ENCODE results near the gene BMP4. TPM values are rescaled to one million over a fixed set of nuclear protein-coding genes. Genes with fewer than 3 reads are reported as not detected.

The BMP4 gene
- polyA plus RNA-seq, result 1 to 10 TPM; 2.6 to 3.8 TPM

DNA sequence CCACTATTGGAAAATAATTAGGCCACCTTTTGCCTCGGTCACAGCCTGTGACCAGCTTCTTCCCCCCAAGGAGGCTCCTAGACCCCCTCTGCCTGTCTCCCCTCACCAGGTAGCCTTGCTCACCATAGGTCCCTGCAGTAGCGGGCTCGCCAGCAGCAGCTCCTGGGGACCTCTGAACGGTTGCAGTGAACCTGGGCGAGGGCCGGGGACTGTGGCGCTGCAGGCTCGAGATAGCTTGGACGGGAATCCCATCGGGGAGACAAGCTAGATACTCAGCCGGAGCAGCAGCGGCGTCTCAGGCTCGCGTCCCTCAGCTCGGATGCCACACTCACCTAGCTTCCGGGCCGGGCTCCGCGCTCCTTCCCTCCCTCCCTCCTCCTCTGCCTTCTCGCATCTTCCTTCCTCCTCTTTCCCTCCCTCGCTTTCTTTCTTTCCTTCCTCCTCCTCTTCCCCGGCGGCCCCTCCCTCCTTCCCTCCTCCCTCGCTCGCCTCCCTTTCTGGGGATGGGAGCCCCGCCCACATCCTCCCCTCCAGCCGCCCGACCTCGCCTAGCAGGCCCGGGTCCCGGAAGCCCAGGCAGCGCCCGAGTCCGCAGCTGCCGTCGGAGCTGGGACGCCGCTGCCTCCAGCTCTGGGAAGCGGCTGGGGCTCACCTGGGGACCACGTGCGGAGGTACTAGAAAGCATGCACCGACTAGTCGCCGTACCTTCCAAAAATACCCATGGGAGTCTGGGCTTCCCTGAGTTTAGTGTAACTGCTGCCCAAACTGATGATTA lies at the start of gene BMP4:
Gene BMP4 (minus strand): TSS at position 399 of the 775 bp plus-strand sequence. CDS start 4,603 bp downstream, outside the sequence.
- H3K4me3 ChIP-seq (ENCODE audit: low read depth in 1 of 2, low read length in 2 of 2), result peak within 1 kb of the TSS; percentile 53 to 57
- H3K27me3 ChIP-seq (ENCODE audit: control insufficient read depth in 1 of 2, insufficient read depth in 2 of 2, low read length in 2 of 2), result peaks cover 0 to 5% of the 10 kb centered on the region in 2 donors
- WGBS, 2 donors, result 4 to 10% methylated on average over 45 of the region's 45 CpGs
- H3K9me3 ChIP-seq (ENCODE audit: control insufficient read depth in 2 of 2, insufficient read depth in 1 of 2, low read depth in 1 of 2, low read length in 1 of 2), result no peaks in the 10 kb centered on the region
- peaks cover 0 to 10% of the 10 kb centered on the region in 2 donors for H3K4me1 ChIP-seq (ENCODE audit: control insufficient read depth in 2 of 2, insufficient read depth in 2 of 2, low read length in 1 of 2)
- no peaks in the 10 kb centered on the region for H3K36me3 ChIP-seq (ENCODE audit: control insufficient read depth in 2 of 2, insufficient read depth in 2 of 2, low read length in 1 of 2)
- peak within 1 kb of the TSS; percentile 25 to 59 for H3K27ac ChIP-seq (ENCODE audit: low read depth in 2 of 2, low read length in 1 of 2)

DNA sequence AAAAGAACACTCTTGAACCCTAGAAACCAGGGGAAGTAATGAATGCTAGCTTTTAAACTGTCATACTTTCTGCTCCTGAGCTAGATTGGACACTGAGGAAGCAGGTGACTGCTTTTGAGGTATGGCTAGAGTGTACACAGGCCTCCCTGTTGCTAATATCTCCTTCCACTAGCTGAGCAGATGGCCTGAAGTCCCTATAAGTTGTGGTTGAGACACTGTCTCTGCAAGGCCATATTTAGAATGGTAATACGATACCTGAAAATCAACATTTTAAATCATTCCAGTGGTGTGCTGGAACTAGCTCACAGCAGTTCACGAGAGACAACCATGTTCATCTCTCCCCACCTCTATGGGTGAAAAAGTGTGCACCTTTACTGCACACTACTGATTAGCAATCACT lies 46.4 kb upstream of the BMP4 start:
- H3K27ac ChIP-seq (ENCODE audit: low read depth in 2 of 2, low read length in 1 of 2), result no peak overlapping the region
- no peaks in the 10 kb centered on the region for H3K36me3 ChIP-seq (ENCODE audit: control insufficient read depth in 2 of 2, insufficient read depth in 2 of 2, low read length in 1 of 2)
- no peaks in the 10 kb centered on the region for H3K27me3 ChIP-seq (ENCODE audit: control insufficient read depth in 1 of 2, insufficient read depth in 2 of 2, low read length in 2 of 2)
- no peaks in the 10 kb centered on the region for H3K4me1 ChIP-seq (ENCODE audit: control insufficient read depth in 2 of 2, insufficient read depth in 2 of 2, low read length in 1 of 2)
- no peak overlapping the region for H3K4me3 ChIP-seq (ENCODE audit: low read depth in 1 of 2, low read length in 2 of 2)
- H3K9me3 ChIP-seq (ENCODE audit: control insufficient read depth in 2 of 2, insufficient read depth in 1 of 2, low read depth in 1 of 2, low read length in 1 of 2), result no peaks in the 10 kb centered on the region
- whole genome bisulfite sequencing, 2 donors, result 87 to 92% methylated on average over 2 of the region's 2 CpGs

DNA sequence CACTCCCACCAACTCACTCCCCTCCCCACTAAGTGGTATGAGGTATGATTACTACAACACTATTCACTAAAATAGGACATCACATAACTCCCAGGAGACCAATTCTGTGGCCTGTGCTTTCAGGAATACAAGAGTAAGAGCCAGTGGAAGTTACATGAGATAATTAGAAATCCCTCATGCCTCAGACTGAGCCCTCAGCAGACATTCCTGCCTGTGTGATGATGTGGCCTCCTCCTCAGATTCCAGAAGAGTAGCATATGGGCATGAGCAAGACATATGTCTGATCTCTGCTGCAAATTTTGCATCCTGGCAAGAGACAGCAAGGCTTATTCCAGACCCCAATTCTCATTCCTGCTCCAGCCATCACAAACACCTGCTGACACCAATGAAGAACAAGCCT lies 46.0 kb upstream of the BMP4 start:
- Histone ChIP-seq H3K4me3 (ENCODE audit: low read depth in 1 of 2, low read length in 2 of 2) (no peak overlapping the region), H3K9me3 (ENCODE audit: control insufficient read depth in 2 of 2, insufficient read depth in 1 of 2, low read depth in 1 of 2, low read length in 1 of 2) (no peaks in the 10 kb centered on the region), H3K4me1 (ENCODE audit: control insufficient read depth in 2 of 2, insufficient read depth in 2 of 2, low read length in 1 of 2) (no peaks in the 10 kb centered on the region), H3K27ac (ENCODE audit: low read depth in 2 of 2, low read length in 1 of 2) (no peak overlapping the region), H3K27me3 (ENCODE audit: control insufficient read depth in 1 of 2, insufficient read depth in 2 of 2, low read length in 2 of 2) (no peaks in the 10 kb centered on the region), H3K36me3 (ENCODE audit: control insufficient read depth in 2 of 2, insufficient read depth in 2 of 2, low read length in 1 of 2) (no peaks in the 10 kb centered on the region)

DNA sequence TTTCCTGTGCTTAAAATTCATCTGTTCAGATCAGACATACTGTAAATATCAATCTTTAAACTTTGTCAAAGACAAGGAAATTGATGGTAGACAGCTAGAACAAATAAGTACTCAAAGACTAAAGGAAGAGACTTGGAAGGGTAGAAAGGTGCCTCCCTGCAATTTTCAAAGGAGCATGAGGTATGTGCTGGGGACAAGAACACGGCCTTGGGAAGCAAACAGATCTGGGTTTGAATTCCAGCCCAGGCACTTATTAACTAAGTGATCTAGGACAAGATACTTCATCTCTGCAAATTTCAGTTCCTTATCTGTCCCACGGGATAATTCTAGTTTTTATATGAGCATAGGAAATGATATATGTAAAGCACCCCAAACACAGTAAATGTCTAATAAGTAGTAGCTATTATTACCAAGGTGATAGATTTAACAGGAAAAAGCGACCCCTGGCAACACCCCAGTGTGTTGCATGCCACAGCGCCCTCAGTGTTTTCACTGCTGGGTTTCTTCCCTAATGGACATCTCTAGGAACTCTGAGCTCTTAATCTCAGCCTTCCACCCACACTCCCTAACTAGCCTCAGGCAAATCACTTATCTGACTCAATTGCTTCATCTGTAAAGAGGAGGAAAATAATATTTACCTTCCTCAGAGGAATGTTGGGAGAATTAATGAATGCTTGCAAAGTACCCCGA lies 44.7 kb upstream of the BMP4 start:
- WGBS, 2 donors, result 55 to 63% methylated on average over 5 of the region's 5 CpGs
- H3K4me3 ChIP-seq (ENCODE audit: low read depth in 1 of 2, low read length in 2 of 2), result no peak overlapping the region
- H3K27me3 ChIP-seq (ENCODE audit: control insufficient read depth in 1 of 2, insufficient read depth in 2 of 2, low read length in 2 of 2), result no peaks in the 10 kb centered on the region
- no peaks in the 10 kb centered on the region for H3K9me3 ChIP-seq (ENCODE audit: control insufficient read depth in 2 of 2, insufficient read depth in 1 of 2, low read depth in 1 of 2, low read length in 1 of 2)
- no peaks in the 10 kb centered on the region for H3K36me3 ChIP-seq (ENCODE audit: control insufficient read depth in 2 of 2, insufficient read depth in 2 of 2, low read length in 1 of 2)
- H3K4me1 ChIP-seq (ENCODE audit: control insufficient read depth in 2 of 2, insufficient read depth in 2 of 2, low read length in 1 of 2), result no peaks in the 10 kb centered on the region
- no peak overlapping the region for H3K27ac ChIP-seq (ENCODE audit: low read depth in 2 of 2, low read length in 1 of 2)

DNA sequence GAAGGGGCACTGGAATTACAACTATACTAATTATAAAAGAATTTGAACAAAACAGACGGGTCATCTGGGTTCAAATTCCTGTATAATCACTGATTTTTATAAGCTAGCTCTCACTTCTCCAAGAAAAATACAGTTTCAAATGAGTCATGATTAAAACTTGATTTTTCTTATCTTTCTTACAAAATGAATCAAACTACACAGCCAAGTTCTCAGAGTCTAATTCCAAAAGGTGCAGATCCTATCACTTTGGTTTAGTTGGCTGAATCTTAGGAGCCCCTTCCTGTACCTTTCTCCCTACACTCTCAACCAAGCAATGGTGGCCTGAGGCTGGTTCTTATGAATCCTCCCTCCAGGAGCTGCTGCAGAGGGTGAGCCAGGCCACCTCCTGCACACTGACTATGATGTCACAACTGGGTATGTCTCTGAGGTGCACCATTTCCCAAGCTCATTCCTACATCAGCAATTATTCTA lies 43.8 kb upstream of the BMP4 start:
- H3K27ac ChIP-seq (ENCODE audit: low read depth in 2 of 2, low read length in 1 of 2), result no peak overlapping the region
- H3K36me3 ChIP-seq (ENCODE audit: control insufficient read depth in 2 of 2, insufficient read depth in 2 of 2, low read length in 1 of 2), result no peaks in the 10 kb centered on the region
- H3K4me3 ChIP-seq (ENCODE audit: low read depth in 1 of 2, low read length in 2 of 2), result no peak overlapping the region
- 89 to 90% methylated on average over 1 of the region's 1 CpG for WGBS, 2 donors
- H3K9me3 ChIP-seq (ENCODE audit: control insufficient read depth in 2 of 2, insufficient read depth in 1 of 2, low read depth in 1 of 2, low read length in 1 of 2), result no peaks in the 10 kb centered on the region
- no peaks in the 10 kb centered on the region for H3K4me1 ChIP-seq (ENCODE audit: control insufficient read depth in 2 of 2, insufficient read depth in 2 of 2, low read length in 1 of 2)
- H3K27me3 ChIP-seq (ENCODE audit: control insufficient read depth in 1 of 2, insufficient read depth in 2 of 2, low read length in 2 of 2), result no peaks in the 10 kb centered on the region

DNA sequence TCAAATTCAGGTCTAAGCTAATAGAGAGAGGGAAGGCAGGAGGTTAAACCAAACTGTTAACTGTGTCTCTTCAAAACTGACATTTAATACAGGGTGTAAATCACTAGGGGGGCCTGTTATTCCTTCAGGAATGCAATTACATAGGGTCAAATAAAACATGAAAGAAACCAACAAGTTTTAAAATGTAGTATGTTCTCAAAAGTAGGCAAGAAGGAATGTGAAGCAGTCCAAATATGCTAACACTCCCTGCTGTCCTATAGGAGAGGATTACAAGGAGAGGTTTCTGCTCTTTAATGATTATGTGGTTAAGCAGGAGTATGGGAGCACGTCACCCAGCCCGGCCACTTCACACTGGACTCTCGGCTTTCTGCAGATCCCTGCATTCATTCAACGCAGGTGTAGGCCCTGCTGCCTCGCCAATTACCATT lies 42.5 kb upstream of the BMP4 start:
- H3K9me3 ChIP-seq (ENCODE audit: control insufficient read depth in 2 of 2, insufficient read depth in 1 of 2, low read depth in 1 of 2, low read length in 1 of 2), result no peaks in the 10 kb centered on the region
- peaks cover 0 to 2% of the 10 kb centered on the region in 2 donors for H3K4me1 ChIP-seq (ENCODE audit: control insufficient read depth in 2 of 2, insufficient read depth in 2 of 2, low read length in 1 of 2)
- WGBS, 2 donors, result 73 to 77% methylated on average over 5 of the region's 5 CpGs
- H3K27me3 ChIP-seq (ENCODE audit: control insufficient read depth in 1 of 2, insufficient read depth in 2 of 2, low read length in 2 of 2), result no peaks in the 10 kb centered on the region
- H3K36me3 ChIP-seq (ENCODE audit: control insufficient read depth in 2 of 2, insufficient read depth in 2 of 2, low read length in 1 of 2), result no peaks in the 10 kb centered on the region
- H3K27ac ChIP-seq (ENCODE audit: low read depth in 2 of 2, low read length in 1 of 2), result no peak overlapping the region
- H3K4me3 ChIP-seq (ENCODE audit: low read depth in 1 of 2, low read length in 2 of 2), result no peak overlapping the region

DNA sequence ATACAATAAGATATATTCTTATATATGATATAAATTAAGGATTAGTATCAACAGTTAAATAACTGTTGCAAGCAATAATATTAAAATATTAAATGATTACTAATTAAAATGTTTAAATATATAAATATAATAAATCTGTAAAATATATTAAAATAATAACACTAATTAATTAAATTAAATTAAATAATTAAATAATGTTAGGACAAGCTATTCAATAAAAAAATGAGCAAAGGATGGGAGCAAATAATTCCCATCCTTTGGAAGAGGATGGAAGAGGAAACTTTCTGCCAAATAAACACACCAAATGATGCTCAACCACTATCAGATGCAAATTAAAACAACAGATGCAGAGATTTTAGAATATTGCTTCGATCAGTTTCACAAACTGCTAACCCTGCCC lies 39.4 kb upstream of the BMP4 start:
- no peaks in the 10 kb centered on the region for H3K9me3 ChIP-seq (ENCODE audit: control insufficient read depth in 2 of 2, insufficient read depth in 1 of 2, low read depth in 1 of 2, low read length in 1 of 2)
- peaks cover 0 to 2% of the 10 kb centered on the region in 2 donors for H3K4me1 ChIP-seq (ENCODE audit: control insufficient read depth in 2 of 2, insufficient read depth in 2 of 2, low read length in 1 of 2)
- no peaks in the 10 kb centered on the region for H3K36me3 ChIP-seq (ENCODE audit: control insufficient read depth in 2 of 2, insufficient read depth in 2 of 2, low read length in 1 of 2)
- no peaks in the 10 kb centered on the region for H3K27me3 ChIP-seq (ENCODE audit: control insufficient read depth in 1 of 2, insufficient read depth in 2 of 2, low read length in 2 of 2)
- no peak overlapping the region for H3K4me3 ChIP-seq (ENCODE audit: low read depth in 1 of 2, low read length in 2 of 2)
- H3K27ac ChIP-seq (ENCODE audit: low read depth in 2 of 2, low read length in 1 of 2), result no peak overlapping the region
- 94 to 96% methylated on average over 1 of the region's 1 CpG for WGBS, 2 donors

DNA sequence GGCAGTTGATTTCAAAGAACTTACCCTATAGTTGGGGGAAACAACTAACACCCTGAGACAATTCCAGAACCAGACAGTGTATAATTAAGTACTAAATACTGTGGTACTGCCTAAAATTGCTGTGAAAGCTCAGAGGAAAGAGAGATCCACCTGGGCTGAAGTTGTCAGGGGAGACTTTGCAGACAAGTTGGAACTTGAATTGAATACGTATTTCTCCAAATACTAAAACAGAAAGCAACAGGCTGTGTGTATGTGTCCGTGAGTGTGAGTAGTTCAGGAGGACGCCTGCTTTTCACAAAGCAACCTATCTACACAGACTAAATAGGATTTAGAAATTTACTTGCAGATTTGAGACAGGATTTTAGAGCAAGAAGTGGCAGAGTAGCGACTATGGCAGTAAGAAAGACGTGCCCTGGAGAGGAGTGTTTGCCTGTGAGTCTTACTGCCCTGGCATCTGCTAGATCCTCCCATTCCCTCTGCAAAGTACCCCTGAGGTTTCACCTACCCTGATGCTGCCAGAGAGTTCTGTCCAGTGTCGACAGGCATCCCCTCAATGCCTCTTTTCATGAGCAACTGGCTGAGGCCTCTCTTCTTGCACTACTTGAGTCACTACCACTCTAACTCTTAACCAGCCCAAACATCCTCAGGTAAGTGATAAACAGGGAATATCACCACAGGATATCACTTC lies 37.4 kb upstream of the BMP4 start:
- no peaks in the 10 kb centered on the region for H3K9me3 ChIP-seq (ENCODE audit: control insufficient read depth in 2 of 2, insufficient read depth in 1 of 2, low read depth in 1 of 2, low read length in 1 of 2)
- no peak overlapping the region for H3K4me3 ChIP-seq (ENCODE audit: low read depth in 1 of 2, low read length in 2 of 2)
- H3K27ac ChIP-seq (ENCODE audit: low read depth in 2 of 2, low read length in 1 of 2), result no peak overlapping the region
- WGBS, 2 donors, result 42 to 62% methylated on average over 6 of the region's 6 CpGs
- no peaks in the 10 kb centered on the region for H3K36me3 ChIP-seq (ENCODE audit: control insufficient read depth in 2 of 2, insufficient read depth in 2 of 2, low read length in 1 of 2)
- H3K27me3 ChIP-seq (ENCODE audit: control insufficient read depth in 1 of 2, insufficient read depth in 2 of 2, low read length in 2 of 2), result no peaks in the 10 kb centered on the region
- H3K4me1 ChIP-seq (ENCODE audit: control insufficient read depth in 2 of 2, insufficient read depth in 2 of 2, low read length in 1 of 2), result peaks cover 0 to 2% of the 10 kb centered on the region in 2 donors

DNA sequence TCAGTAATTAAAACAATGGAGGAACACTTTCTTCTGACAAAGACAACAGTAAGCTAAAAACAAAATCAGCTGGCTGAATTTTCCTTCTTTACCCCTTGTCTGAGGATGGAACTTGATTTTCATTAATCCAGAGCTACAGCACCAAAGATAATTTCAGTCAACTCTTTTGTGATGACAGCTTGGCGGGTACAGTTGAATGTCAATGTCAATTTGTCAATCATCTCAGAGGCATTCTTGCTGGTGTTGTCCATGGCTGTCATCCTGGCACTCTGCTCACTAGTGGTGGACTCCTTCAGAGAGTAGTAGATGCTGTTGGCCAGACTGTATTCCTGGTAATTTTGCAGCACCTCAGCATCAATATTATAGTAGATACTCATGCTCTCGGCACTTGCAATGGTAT lies 34.4 kb upstream of the BMP4 start:
- no peaks in the 10 kb centered on the region for H3K27me3 ChIP-seq (ENCODE audit: control insufficient read depth in 1 of 2, insufficient read depth in 2 of 2, low read length in 2 of 2)
- 43 to 56% methylated on average over 2 of the region's 2 CpGs for WGBS, 2 donors
- no peaks in the 10 kb centered on the region for H3K36me3 ChIP-seq (ENCODE audit: control insufficient read depth in 2 of 2, insufficient read depth in 2 of 2, low read length in 1 of 2)
- H3K4me1 ChIP-seq (ENCODE audit: control insufficient read depth in 2 of 2, insufficient read depth in 2 of 2, low read length in 1 of 2), result peaks cover 0 to 2% of the 10 kb centered on the region in 2 donors
- H3K9me3 ChIP-seq (ENCODE audit: control insufficient read depth in 2 of 2, insufficient read depth in 1 of 2, low read depth in 1 of 2, low read length in 1 of 2), result peaks cover 0 to 2% of the 10 kb centered on the region in 2 donors
- no peak overlapping the region for H3K27ac ChIP-seq (ENCODE audit: low read depth in 2 of 2, low read length in 1 of 2)
- no peak overlapping the region for H3K4me3 ChIP-seq (ENCODE audit: low read depth in 1 of 2, low read length in 2 of 2)

All from esophagus (tissue), 2 donors.